WTC11 (cell line): ENCODE results near the gene CD22.

Experiments used
- CBFB ChIP-seq: sonication (generic); formaldehyde crosslinking; IDR thresholded peaks from 2 replicates; pipeline ENCODE4 v1.8.1; 2022; ENCODE audit warnings: mild to moderate bottlenecking, low read depth, missing genetic modification reagents
- ELF4 ChIP-seq: sonication (generic); formaldehyde crosslinking; IDR thresholded peaks from 2 replicates; pipeline ENCODE4 v1.8.1; 2022; ENCODE audit warnings: low read depth, mild to moderate bottlenecking, moderate library complexity, missing genetic modification reagents
- TF ChIP-seq, protein P1 (sequence below): sonication (generic); formaldehyde crosslinking; IDR thresholded peaks from 2 replicates; pipeline ENCODE4 v1.8.0; 2022; ENCODE audit warnings: mild to moderate bottlenecking, missing genetic modification reagents
- TF ChIP-seq, protein P2 (sequence below): fragments of 200-600 bp; IDR thresholded peaks from 2 replicates; pipeline ENCODE4 v1.8.0; 2022; ENCODE audit warnings: antibody characterized with exemption

DNA sequence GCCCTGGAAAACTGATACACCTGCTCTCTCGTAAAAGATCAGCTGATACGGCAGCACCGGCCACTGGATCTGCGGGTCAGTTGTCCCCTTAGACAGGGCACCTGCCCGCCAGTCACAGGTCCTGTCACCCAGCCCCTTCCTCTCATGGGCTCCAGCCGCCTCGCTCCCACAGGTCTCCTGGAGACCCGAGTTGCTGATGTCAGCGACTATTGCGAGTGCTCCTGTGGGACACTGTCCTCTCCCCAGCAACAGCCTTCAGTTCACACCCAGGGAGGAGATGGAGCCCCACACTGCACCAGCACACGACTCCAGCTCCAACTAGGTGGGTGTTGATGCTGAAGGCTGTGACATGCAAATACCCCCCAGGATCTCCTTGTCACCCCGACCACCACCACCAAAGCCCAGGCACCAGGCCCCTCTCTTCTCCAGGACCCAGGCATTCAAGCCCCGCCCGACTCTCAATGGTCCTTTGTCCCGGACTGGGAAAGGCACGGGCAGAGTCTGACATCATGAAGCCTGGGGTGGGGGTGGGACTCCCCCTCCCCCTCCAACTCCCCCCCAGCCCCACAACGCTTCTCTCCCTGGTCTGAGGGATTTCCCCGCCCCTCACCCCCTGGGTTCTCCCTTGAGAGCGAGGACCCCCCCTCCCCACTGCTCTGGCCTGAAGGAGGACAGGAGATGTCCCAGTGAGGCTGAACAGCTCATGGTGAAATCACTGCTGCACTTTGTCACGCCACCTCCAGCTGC lies 38.4 kb upstream of the CD22 start:
- TF ChIP-seq, protein P1, sequence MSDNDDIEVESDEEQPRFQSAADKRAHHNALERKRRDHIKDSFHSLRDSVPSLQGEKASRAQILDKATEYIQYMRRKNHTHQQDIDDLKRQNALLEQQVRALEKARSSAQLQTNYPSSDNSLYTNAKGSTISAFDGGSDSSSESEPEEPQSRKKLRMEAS: no peak
- TF ChIP-seq ELF4 (CRISPR knock-in tag) (no peak), CBFB (CRISPR knock-in tag) (no peak)
- TF ChIP-seq, protein P2, sequence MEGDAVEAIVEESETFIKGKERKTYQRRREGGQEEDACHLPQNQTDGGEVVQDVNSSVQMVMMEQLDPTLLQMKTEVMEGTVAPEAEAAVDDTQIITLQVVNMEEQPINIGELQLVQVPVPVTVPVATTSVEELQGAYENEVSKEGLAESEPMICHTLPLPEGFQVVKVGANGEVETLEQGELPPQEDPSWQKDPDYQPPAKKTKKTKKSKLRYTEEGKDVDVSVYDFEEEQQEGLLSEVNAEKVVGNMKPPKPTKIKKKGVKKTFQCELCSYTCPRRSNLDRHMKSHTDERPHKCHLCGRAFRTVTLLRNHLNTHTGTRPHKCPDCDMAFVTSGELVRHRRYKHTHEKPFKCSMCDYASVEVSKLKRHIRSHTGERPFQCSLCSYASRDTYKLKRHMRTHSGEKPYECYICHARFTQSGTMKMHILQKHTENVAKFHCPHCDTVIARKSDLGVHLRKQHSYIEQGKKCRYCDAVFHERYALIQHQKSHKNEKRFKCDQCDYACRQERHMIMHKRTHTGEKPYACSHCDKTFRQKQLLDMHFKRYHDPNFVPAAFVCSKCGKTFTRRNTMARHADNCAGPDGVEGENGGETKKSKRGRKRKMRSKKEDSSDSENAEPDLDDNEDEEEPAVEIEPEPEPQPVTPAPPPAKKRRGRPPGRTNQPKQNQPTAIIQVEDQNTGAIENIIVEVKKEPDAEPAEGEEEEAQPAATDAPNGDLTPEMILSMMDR: no peak
